HFFc6 (cell line): ENCODE results near the gene MMP10. TPM values are rescaled to one million over a fixed set of nuclear protein-coding genes. Genes with fewer than 3 reads are reported as not detected.

ENCODE experiments used
- DNase-seq: peaks from one replicate; pipeline ENCODE4 v3.0.0-alpha.2; 2018
- H3K27ac Mint-ChIP-seq: 2 replicates; pipeline ENCODE4 v1.8.0; 2020; ENCODE audit warnings: mild to moderate bottlenecking, mixed read lengths
- H3K27me3 Mint-ChIP-seq: 2 replicates; pipeline ENCODE4 v1.8.0; 2021; ENCODE audit warnings: mild to moderate bottlenecking, moderate library complexity, mixed read lengths; ENCODE audit not compliant: insufficient read depth
- H3K36me3 Mint-ChIP-seq: 2 replicates; pipeline ENCODE4 v1.8.0; 2021; ENCODE audit warnings: low read depth, mixed read lengths
- H3K4me1 Mint-ChIP-seq: 2 replicates; pipeline ENCODE4 v1.8.0; 2020; ENCODE audit warnings: low read depth, mixed read lengths
- H3K4me3 Mint-ChIP-seq: 2 replicates; pipeline ENCODE4 v1.8.0; 2020; ENCODE audit warnings: mild to moderate bottlenecking, moderate library complexity, mixed read lengths
- H3K9me3 Mint-ChIP-seq: 2 replicates; pipeline ENCODE4 v1.8.0; 2020; ENCODE audit warnings: mild to moderate bottlenecking, mixed read lengths
- total RNA-seq, 6 experiments: library from RNA; stranded (reverse); fragmentation: NEBNext Ultra II Directional; extraction: Animal tissue kit (Norgen Biotek cat#: 25700); gene quantifications; 2 replicates in 1 of 6; 3 replicates in 5 of 6; pipeline ENCODE4 v1.2.3, GENCODE V29; 2021
- TF ChIP-seq, protein P1 (sequence below): fragments of 200-600 bp; sonication (generic); IDR thresholded peaks from 2 replicates; pipeline ENCODE4 v1.5.0; 2021; ENCODE audit warnings: antibody characterized with exemption, mild to moderate bottlenecking

MMP10 gene
- total RNA-seq, 6 experiments from 2014 or later: 0.33 to 3.9 (median 1.1) TPM

DNA sequence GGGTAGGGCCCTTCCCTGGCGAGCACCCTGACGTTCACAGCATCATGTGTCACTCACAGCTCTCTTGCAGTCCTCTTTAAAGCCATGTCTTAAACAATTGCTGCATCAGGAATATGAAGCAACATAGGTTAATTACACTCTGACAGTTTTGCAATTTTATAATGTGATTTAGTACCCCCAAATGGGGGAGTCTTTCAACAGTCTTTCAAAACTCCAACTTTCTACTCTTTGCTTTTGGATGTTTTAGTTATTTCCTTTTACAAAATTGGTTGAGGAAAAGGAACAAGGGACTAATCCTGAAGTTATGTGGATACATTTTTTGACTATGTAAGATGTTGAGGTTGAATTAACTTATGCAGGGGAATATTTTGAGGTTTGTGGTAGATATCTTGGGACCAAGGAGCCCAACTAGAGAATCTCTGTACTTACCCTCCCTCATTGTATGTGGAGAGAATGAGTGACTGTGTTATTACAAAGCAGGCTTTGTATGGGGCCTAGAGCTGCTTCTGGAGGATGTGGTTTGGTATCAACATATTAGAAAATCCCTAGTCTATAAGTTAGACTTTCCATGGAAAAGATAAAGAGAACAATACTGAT lies 55.4 kb downstream of the MMP10 start, which contains the start of gene MMP8:
MMP8 (minus strand) TSS at position 51 of the 597 bp plus-strand sequence. CDS start 99 bp downstream, outside the sequence.
- no peak for DNase-seq

DNA sequence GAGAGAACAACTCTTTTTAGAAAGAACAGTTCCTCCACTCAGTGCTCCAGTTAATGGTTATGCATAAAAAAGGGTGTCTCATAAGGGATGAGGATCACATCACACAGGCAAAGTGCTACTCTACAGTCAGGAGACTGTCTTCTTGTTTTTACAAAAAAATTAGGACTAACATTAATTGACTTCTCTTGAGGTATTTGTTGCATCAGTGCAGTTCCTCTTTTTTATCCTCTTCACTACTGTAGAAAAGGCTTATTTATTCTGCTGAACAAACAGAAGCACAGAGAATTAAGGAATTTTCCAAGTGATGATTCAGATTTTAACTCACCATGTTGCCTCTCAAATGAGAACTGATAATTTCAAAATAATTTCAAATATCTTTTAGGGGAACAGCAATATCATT lies 57.6 kb downstream of the MMP10 start:
- TF ChIP-seq, protein P1, sequence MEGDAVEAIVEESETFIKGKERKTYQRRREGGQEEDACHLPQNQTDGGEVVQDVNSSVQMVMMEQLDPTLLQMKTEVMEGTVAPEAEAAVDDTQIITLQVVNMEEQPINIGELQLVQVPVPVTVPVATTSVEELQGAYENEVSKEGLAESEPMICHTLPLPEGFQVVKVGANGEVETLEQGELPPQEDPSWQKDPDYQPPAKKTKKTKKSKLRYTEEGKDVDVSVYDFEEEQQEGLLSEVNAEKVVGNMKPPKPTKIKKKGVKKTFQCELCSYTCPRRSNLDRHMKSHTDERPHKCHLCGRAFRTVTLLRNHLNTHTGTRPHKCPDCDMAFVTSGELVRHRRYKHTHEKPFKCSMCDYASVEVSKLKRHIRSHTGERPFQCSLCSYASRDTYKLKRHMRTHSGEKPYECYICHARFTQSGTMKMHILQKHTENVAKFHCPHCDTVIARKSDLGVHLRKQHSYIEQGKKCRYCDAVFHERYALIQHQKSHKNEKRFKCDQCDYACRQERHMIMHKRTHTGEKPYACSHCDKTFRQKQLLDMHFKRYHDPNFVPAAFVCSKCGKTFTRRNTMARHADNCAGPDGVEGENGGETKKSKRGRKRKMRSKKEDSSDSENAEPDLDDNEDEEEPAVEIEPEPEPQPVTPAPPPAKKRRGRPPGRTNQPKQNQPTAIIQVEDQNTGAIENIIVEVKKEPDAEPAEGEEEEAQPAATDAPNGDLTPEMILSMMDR: no peak
- H3K9me3 Mint-ChIP-seq: no peaks in the 10 kb centered on the region
- peaks cover 17% of the 10 kb centered on the region for H3K4me1 Mint-ChIP-seq
- no peak overlapping the region for H3K4me3 Mint-ChIP-seq
- DNase-seq: no peak
- H3K27me3 Mint-ChIP-seq: peaks cover 21% of the 10 kb centered on the region
- peaks cover 4% of the 10 kb centered on the region; the same call in 1 of the 2 replicates for H3K36me3 Mint-ChIP-seq
- no peak overlapping the region for H3K27ac Mint-ChIP-seq

More for the DNA sequence above, 55.4 kb downstream of the MMP10 start, which contains the start of gene MMP8:
- Mint-ChIP-seq H3K27ac (no peak within 1 kb of the TSS), H3K27me3 (peaks cover 13% of the 10 kb centered on the region), H3K4me3 (no peak within 1 kb of the TSS), H3K4me1 (peaks cover 17% of the 10 kb centered on the region), H3K9me3 (no peaks in the 10 kb centered on the region), H3K36me3 (peaks cover 4% of the 10 kb centered on the region; the same call in 1 of the 2 replicates)
- TF ChIP-seq, protein P1: no peak

Other genes with a start within 250 kb of the MMP10 start
- not detected for gene MMP7, start 249.9 kb downstream of the MMP10 start, total RNA-seq
- gene MMP20, start 155.3 kb downstream of the MMP10 start, total RNA-seq: not detected
- not detected for gene MMP27, start 74.9 kb downstream of the MMP10 start, total RNA-seq
- not detected for gene MMP8, start 55.7 kb downstream of the MMP10 start, total RNA-seq
- 1,000 to 10,000 TPM in 4 of 6 experiments, 100 to 1,000 TPM in 2; 523 to 1,218 (median 1,082) TPM for gene MMP1, start 17.5 kb upstream of the MMP10 start, total RNA-seq
- 100 to 1,000 TPM in 1 of 6 experiments, 10 to 100 TPM in 5; 35.4 to 112 (median 42.1) TPM for gene MMP3, start 63.0 kb upstream of the MMP10 start, total RNA-seq
- gene MMP12, start 94.4 kb upstream of the MMP10 start, total RNA-seq: 1 to 10 TPM in 1 of 6 experiments, under 1 TPM in 5; 0.20 to 1.2 (median 0.31) TPM
- not detected for gene MMP13, start 175.1 kb upstream of the MMP10 start, total RNA-seq